ENCODE measurements around the gene TMTC1. TPM values are rescaled to one million over a fixed set of nuclear protein-coding genes. Genes with fewer than 3 reads are reported as not detected.
A peak's percentile ranks its signal among the peaks of the same experiment; 100 is the strongest.
"Not testable (repeated sequence)": the region's sequence is repeated elsewhere in the genome, so short reads cannot be mapped to it uniquely, and the experiment has no call there.

TMTC1 gene
- polyA plus RNA-seq, 3 donors: 25.4 to 31.8 (median 29.1) TPM

DNA sequence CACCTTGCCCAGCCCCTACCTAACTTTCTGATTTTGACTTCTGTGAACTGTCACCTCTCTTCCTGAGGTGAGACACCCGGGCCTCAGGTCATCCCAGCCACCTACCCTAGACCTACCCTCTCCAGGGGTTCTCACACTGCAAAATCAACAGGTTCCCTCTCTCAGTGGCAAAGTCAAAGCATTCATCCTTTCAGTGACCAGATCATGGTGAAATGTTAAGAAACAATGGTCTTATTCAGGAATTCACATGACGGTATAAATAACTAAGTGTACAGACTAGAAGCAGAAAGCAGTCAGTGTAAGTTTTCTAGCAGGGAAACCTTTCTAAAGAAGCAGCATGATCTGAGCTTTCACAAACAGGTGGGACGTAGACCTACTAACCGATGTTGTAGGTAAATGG is 133.4 kb downstream of the TMTC1 start:
- DNase-seq (ENCODE audit: extremely low read depth in 1 of 11, low read depth in 9 of 11, low spot score in 4 of 11): no peak

DNA sequence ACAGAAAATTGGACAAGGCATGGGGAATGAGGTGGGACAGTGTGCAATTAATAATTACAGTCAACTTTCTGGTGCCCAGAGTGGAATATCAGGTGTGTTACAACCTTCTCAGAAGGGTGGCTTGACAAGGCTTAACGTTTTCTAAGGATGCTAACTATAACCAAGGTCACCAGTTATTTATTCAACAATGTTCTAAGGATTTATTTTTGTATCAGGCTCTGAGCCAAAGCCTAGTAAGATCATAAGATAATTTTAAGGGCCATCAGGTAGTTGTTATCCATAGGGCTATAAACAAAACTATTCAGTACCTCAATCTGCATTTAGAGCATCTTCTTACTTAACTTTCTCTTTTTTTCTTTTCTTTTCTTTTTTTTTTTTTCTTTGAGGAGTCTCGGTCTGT is 134.0 kb downstream of the TMTC1 start:
- DNase-seq (ENCODE audit: extremely low read depth in 1 of 11, low read depth in 9 of 11, low spot score in 4 of 11): no peak

DNA sequence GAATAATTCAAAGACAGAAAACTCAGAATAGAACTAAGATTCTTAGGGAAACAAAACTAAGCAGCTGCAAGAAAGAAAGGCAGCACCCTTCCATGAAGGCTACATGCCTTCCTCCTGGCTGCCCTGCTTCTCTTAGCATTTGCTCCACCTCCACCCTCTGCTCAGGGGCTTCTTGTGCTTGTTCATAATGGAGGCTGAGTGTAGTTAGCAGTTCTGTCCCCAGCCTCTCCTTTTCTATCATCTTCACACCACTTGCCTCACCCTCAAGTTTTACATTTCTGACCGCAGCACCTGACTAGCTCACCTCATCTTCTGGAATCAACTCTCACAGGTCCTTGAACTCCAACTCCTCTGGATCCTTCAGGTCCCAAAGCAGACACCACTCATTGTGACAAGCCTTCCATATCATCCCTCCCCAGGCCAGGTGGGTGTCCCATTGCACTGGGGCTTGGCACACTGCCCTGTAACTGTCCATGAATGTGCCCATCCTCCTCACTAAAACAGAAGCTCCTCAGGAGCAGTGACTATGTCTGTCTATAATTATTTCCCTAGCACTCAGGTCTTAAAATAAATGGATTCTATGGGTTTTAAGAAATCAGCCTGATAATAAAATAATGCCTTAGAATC is 139.1 kb downstream of the TMTC1 start:
- no peak for DNase-seq (ENCODE audit: extremely low read depth in 1 of 11, low read depth in 9 of 11, low spot score in 4 of 11)

DNA sequence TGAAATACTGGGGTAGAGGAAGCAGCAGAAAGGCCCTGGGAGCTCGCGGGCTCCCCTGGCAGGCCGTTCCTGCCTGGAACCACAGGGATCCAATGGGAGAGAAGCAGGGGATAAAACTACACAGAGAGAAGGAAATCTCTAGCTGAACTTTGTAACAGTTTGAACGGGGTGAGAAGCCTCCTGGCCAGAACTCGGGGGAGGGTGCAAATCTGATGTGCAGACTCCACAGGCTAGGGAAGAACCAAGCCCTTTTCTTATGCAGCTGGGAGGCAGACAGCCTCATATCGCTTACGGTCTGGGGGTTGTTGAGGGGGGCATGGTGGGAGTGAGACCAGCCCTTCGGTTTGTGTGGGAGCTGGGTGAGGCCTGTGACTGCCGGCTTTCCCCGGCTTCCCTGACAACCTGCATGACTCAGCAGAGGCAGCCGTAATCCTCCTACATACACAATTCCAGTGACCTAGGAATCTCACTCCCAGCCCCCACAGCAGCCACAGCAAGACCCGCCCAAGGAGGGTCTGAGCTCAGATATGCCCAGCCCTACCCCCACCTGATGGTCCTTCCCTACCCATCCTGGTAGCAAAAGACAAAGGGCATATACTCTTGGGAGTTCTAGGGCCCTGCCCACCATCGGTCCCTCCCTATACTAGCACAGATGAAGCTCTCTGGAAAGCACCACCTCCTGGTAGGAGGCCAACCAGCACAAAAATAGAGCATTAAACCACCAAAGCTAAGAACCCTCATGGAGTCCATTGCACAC is 143.0 kb downstream of the TMTC1 start:
- DNase-seq (ENCODE audit: extremely low read depth in 1 of 11, low read depth in 9 of 11, low spot score in 4 of 11): peak in 5 of 11 donors; percentile 19 to 43 (median 26)

DNA sequence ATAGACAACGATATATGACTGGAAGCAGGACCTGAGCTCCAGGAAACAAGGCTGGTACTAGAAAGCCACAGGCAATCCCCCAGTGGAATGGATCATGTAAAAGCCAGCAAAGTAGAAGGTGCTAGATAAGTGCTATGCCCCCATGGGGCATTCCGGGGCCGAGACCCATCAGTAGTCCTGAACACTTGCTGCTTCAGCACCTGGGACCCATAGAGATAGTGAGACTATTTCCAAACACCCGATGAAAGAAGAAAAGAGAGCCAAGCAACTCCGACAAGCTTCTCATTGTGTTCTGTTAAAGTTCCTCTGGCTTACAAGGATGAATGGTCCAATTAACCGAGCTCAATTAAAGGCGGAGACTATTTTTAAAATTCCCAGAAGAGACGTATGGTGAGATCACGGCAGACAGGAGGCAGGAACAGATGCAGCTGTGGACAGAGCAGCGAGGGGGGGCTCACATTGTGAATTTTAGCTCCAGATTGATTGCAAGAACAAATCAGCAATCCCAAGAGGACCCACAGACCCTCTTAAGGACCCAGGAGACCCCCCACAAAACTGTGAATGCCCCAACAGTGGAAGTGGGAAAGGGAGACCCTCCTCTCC is 143.7 kb downstream of the TMTC1 start:
- no peak for DNase-seq (ENCODE audit: extremely low read depth in 1 of 11, low read depth in 9 of 11, low spot score in 4 of 11)

DNA sequence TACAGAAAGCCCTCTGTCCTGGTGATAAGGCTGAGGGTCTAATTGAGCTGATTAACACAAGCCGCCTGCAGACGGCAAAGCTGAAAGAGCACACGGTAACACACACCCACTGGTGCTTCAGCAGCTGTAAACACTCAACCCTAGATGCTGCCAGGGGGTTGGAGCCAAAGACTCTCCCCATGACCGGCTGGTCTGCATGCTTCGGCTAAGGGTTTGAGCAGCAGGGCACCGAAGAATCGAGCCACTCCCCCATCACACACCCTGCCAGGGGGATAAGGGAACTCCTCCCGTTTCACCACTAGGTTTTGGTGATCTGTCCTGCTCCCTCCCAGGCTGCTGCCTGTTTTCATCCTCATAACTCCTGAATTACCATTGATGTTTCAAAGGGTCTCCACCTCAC is 145.2 kb downstream of the TMTC1 start:
- DNase-seq (ENCODE audit: extremely low read depth in 1 of 11, low read depth in 9 of 11, low spot score in 4 of 11): no peak

DNA sequence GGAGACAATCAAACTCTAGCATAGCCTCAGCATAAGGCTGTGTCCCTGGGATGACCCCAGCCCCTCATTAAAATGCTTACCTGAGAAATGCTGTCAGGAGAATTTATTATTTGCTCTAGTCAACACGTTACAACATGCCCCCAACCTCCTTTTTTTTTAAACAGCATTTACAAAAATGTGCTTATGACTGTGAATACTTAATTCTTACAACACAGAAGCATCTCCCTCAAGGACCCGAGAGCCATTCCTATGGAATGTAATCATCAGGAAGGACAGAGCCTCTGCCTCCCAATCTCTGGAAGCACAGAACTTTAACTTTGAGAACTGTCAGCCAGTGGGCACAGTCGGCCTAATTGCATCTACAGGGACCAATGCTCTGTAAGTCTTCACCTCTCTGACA is 149.7 kb downstream of the TMTC1 start:
- no peak for DNase-seq (ENCODE audit: extremely low read depth in 1 of 11, low read depth in 9 of 11, low spot score in 4 of 11)

DNA sequence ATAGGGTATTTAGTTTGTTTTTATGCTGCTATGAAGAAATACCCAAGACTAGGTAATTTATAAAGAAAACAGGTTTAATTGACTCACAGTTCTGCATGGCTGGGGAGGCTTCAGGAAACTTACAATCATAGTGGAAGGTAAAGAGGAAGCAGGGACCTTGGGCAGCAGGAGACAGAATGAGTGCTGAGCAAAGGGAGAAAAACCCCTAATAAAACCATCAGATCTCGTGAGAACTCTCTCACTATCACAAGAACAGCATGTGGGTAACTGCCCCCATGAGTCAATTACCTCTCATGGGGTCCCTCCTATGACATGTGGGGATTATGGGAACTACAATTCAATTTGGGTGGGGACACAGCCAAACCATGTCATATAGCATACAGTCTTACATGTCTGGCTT is 153.6 kb downstream of the TMTC1 start:
- DNase-seq (ENCODE audit: extremely low read depth in 1 of 11, low read depth in 9 of 11, low spot score in 4 of 11): not testable (repeated sequence)

DNA sequence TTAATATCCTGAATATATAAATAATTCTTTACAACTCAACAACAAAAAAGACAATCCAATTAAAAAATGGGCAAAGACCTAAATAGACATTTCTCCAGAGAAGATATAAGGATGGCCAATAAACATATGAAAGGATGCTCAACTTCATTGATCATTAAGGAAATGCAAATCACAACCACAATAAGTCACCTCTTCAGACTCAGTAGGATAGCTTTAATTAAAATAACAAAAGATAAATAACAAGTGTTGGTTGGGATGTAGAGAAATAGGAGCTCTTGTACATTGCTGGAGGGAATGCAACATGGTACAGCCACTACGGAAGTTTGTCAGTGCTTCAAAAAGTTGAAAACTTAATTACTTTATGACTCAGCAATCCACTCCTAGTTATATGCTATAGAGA is 156.5 kb downstream of the TMTC1 start:
- no peak for DNase-seq (ENCODE audit: extremely low read depth in 1 of 11, low read depth in 9 of 11, low spot score in 4 of 11)

DNA sequence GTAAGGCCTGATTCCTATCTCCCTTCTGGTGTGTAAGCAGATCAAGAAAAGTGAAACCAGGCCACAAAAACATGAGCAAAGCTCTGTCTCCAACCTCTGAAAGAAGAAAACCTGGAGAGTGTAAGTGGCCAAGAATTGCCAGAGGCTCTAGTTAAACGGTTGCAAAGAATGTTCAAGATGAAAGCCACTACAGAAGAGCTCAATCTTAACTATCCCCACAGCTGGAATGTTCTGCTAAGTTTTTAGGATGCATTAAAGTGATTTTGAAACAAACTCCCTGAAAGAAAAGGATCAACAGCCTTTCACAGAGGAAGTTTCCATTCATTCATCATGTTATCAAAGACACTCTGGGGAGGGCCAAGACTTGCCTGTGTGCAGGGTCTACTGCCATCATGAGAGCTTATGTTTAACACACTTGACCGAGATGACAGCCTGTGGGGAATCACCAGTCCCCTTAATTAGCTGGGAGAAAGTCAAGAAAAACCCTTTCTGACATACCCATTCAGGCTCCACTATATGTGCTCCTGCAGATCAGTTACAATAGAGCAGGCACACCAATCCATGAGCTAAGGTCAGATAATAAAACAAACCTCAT is 158.3 kb downstream of the TMTC1 start:
- DNase-seq (ENCODE audit: extremely low read depth in 1 of 11, low read depth in 9 of 11, low spot score in 4 of 11): peak in 1 of 11 donors; percentile 15

DNA sequence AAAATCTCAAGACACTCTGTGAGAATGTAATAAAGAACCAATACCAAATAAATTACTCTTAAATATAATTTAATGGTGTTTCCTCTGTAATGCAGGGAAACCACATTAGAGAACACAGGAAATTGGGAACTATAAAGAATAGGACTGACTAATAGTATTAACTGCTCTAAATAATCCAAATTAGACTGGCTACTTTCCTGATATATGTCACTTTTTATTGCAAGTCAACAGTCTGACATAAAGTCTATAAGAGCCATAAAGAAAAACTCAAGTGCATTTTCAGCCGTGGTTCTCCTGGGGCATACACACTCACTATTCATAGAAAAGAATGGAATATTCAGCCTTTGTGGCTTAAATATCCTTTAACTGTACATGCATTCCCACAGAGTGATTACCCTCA is 161.5 kb downstream of the TMTC1 start:
- peak in 3 of 11 donors; percentile 28 to 58 (median 36) for DNase-seq (ENCODE audit: extremely low read depth in 1 of 11, low read depth in 9 of 11, low spot score in 4 of 11)

DNA sequence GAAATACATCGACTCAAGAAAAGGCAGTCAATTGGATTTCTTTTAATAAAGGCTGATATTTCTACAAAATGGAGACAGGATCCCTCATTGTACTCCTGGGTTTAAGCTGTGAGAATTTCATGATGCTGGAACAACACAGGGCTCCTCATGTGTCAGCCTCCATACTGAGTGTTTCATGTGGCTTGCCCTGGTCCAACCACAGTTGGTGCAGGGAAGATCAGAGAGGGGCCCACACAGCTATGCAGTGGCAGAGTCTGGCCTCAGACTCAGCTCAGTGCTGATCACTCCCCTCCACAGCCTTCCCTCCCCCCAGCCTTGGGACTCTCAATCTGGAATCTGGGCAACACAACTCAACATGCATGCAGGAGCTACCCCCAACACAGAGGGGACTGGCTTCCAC is 163.7 kb downstream of the TMTC1 start:
- no peak for DNase-seq (ENCODE audit: extremely low read depth in 1 of 11, low read depth in 9 of 11, low spot score in 4 of 11)

DNA sequence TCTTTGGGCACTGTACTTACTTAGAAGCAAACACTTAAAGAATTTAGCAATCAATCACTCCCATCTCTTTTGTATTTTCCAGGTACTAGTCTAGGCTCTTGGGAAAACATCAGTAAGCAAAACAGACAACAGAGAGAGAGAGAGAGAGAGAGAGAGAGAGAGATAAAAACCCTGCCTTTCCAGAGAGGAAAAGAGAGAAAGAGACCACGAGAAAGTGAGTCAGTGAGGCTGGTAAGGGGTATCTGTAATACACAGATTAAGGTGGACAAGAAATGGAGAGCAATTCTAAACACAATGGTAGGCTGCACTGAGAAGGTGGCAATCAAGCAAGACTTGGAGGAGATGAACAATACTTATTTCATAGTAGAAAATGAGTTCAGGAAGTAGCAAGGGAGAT is 166.3 kb downstream of the TMTC1 start:
- DNase-seq (ENCODE audit: extremely low read depth in 1 of 11, low read depth in 9 of 11, low spot score in 4 of 11): no peak

DNA sequence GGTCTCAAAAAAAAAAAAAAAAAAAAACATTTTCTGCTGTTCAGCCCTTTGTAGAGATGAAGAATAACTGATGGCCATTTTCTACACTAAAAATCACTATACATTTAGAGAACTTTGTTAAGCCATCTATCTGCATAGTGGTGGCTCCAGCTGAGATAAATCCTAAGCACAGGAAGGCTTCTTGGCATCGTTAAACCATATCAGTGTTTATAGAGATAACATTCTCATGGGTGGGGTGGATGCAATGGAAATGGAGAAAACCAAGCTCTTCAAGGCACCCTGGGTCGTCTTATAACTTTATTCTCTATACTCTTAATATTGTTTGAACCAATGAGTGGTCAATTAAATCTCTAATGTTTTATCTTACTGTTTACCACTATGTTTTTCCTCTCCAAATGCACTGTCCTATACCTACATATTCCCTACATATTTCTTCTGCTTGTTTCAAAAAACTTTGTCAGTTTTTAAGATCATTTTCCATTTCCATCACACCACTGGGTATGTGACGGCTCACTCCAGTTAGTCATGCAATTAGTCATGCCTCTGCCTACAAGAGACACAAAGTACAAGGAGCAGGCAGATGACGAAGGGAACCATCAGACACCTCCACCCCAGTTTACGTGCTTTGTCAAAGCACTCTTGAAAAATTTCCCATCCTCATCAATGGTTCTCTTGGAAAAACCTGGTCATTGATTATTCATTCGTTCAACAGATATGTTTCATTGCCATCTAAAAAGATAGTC is 166.9 kb downstream of the TMTC1 start:
- no peak for DNase-seq (ENCODE audit: extremely low read depth in 1 of 11, low read depth in 9 of 11, low spot score in 4 of 11)

DNA sequence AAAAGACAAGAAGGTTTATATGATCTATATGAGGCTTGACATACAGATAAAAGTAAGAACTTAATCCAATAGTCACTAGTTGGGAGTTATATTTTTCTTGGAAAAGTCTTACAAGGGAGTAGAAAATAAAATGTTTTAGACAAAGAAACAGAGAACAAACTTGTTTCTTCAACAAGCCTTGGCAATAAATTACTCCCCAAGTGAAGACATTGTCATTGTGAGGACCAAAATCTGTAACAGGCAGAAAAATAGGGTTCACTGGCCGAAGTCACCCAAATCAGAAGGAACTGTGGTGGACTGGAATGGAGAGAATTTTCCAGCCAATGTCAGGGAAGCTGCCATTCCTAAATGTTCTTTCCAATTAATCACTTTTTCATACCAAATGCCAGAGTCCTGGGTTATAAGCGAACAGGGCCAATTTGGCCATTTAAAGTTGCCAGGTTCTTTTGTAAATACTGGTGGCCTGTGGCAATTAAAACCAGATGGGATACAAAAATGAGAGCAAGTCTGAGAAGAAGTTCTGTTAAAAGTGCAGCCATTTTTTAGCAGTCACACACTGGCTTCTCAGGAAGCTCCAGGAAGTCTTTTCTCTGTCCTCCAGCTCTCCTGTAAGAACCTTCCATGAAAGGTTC is 168.9 kb downstream of the TMTC1 start:
- DNase-seq (ENCODE audit: extremely low read depth in 1 of 11, low read depth in 9 of 11, low spot score in 4 of 11): peak in 3 of 11 donors; percentile 10 to 62 (median 49)

DNA sequence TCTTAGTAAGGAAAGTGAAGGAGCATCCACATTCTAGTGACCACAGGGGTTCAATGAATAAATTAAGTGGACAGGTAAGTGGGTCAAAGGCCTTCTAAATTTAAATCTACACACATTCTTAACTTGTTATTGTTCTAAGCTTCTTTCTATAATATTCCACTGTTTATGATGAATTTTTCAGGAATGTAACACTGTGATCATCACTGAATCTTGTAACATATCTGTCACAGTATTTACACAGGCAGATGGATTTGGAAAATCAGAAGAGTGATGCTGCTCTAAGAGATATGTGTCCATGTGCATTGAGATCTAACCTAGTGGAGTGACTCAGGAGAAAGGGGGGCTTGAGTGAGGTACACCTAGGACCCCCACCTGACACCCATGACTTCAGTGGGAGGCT is 170.8 kb downstream of the TMTC1 start:
- DNase-seq (ENCODE audit: extremely low read depth in 1 of 11, low read depth in 9 of 11, low spot score in 4 of 11): no peak

DNA sequence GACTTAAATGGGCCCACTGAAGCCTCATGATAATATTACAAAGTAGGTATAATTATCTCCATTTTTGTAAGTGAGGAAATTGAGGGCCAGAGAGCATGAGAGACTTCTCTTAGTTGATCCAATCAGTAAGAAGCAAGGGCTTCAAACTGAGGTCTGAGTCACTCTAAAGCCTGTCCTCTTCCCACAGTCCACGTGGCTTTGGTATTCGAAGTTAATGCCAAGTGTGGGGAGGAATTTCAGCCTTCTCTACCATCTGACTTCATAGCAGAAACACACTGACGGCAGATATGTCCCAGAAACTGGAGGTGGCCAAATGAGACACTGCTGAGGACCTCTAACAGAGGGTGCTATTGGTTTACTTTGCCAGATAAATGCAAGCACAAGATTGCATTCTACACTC is 171.8 kb downstream of the TMTC1 start:
- no peak for DNase-seq (ENCODE audit: extremely low read depth in 1 of 11, low read depth in 9 of 11, low spot score in 4 of 11)

DNA sequence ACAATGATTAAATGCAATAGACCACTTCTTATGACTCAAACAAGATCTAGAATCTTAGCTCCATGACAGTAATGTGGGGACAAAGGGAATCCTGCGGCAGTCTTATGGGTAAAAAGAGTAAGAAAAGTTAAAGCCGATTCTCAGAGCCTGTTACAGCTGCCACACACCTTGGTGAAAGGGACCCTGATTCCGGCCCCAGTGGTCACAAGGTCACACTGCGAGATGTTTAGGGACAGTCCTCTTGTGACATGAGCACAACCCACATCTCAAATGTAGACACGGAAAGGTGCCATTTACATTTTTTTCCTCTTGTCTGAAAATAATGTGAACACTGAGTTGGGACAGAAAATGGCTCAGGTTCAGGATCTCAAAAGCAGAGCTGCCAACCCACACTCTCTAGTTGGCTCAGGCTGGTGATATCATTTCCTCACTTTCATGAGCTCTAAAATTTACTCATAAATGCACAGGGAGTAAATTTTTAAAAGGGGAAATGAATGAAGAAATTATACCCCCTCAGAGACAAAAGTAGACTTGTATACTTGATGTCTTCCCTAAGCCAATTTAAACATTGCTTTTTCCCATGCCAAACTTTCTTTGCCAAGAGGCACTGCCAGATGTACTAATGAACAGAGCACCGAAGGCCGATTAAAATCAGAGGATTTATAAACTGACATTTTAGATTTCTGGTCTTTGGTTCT is 173.1 kb downstream of the TMTC1 start:
- DNase-seq (ENCODE audit: extremely low read depth in 1 of 11, low read depth in 9 of 11, low spot score in 4 of 11): no peak

Data from renal cortex interstitium (tissue), 11 donors.